HCT116 (cell line): ENCODE results near the gene CIB4.

Experiments used
- POLR2AphosphoS5 ChIP-seq: IDR thresholded peaks from 2 replicates; pipeline ENCODE4 v1.6.1; 2011; ENCODE audit warnings: mild to moderate bottlenecking, low read depth, low read length, moderate library complexity
- TF ChIP-seq, protein P1 (sequence below), 3 experiments: fragments of 200-600 bp in 1 of 3; sonication (generic) in 1 of 3; IDR thresholded peaks in 2 of 3; conservative IDR thresholded peaks in 1 of 3; 2 replicates each; pipeline ENCODE4 v1.5.1; 2012 to 2017; ENCODE audit warnings: low read depth in 2 of 3, low read length in 2 of 3, antibody characterized with exemption in 1 of 3, borderline replicate concordance in 1 of 3, control low read depth in 1 of 3, mild to moderate bottlenecking in 1 of 3, mixed read lengths in 1 of 3, mixed run types in 1 of 3, moderate library complexity in 1 of 3; ENCODE audit not compliant: insufficient read depth in 1 of 3

DNA sequence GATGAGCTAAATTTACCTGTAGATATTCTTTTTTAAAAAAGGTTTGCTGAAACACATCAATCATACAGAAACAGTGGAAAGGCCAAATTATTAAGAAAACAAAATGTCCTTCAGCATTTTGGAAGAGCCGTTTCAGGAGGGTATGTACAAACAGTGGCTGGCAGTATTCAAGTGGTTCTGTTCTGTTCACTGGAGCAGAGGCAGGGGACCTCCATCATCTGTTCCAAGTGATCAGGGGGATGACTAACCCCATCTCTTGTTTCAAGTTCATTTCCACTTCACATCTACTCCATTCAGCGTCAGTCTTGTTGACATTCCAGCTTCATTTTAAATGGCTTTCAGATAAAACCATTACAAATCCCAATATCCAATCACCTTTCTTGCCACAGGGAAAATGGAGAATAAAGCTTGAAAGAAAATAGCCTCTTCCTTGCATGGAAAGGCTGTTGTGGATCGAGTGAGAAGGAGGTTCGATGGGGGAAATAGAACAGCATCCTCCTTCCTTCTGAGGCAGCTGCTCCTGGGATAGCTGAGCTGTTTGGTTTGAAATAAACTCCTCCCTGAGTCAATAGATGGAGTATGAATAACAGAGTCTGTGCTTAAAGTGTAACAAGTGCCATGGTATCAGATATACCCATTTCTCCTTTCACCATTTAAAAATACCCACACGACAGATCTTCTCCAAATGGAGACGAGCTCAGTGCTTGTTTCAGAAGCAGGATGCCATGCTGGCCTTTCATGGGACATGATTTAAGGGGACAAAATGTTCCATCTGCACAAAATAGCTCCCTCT lies 99.6 kb downstream of the CIB4 start:
- no peak for TF ChIP-seq POLR2AphosphoS5
- TF ChIP-seq, protein P1, sequence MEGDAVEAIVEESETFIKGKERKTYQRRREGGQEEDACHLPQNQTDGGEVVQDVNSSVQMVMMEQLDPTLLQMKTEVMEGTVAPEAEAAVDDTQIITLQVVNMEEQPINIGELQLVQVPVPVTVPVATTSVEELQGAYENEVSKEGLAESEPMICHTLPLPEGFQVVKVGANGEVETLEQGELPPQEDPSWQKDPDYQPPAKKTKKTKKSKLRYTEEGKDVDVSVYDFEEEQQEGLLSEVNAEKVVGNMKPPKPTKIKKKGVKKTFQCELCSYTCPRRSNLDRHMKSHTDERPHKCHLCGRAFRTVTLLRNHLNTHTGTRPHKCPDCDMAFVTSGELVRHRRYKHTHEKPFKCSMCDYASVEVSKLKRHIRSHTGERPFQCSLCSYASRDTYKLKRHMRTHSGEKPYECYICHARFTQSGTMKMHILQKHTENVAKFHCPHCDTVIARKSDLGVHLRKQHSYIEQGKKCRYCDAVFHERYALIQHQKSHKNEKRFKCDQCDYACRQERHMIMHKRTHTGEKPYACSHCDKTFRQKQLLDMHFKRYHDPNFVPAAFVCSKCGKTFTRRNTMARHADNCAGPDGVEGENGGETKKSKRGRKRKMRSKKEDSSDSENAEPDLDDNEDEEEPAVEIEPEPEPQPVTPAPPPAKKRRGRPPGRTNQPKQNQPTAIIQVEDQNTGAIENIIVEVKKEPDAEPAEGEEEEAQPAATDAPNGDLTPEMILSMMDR (IDR thresholded peaks at IDR 0.05 in 2 of 3, conservative IDR thresholded peaks at IDR 0.05 in 1 of 3; ENCODE audit: borderline replicate concordance in 1 of 3, insufficient read depth in 1 of 3, low read depth in 2 of 3, low read length in 2 of 3) = no peak
